SK-N-SH treated with all-trans-retinoic acid at 6 μM for 48 hours (cell line): ENCODE measurements around the gene CLTB.

Source experiments
- ATAC-seq: fragments of 200-7000 bp; cut with Tn5 transposase; 3 replicates; pipeline ENCODE4 v1.9.1; 2020; ENCODE audit warnings: mild to moderate bottlenecking, moderate library complexity
- ARNTL ChIP-seq: fragments of 450-650 bp; formaldehyde crosslinking; IDR thresholded peaks from 2 replicates; pipeline ENCODE4 v1.5.0; 2020; ENCODE audit warnings: low read depth, mild to moderate bottlenecking, moderate library complexity, borderline replicate concordance
- BACH2 ChIP-seq: fragments of 250-450 bp; sonication (Bioruptor Pico); IDR thresholded peaks from 2 replicates; pipeline ENCODE4 v1.9.0; 2021; ENCODE audit warnings: mild to moderate bottlenecking, borderline replicate concordance
- CREB5 ChIP-seq: fragments of 250-450 bp; sonication (Bioruptor Pico); IDR thresholded peaks from 2 replicates; pipeline ENCODE4 v1.5.1; 2020; ENCODE audit warnings: low read depth, mild to moderate bottlenecking, moderate library complexity
- CSDC2 ChIP-seq: fragments of 250-450 bp; sonication (Bioruptor Pico); IDR thresholded peaks from 2 replicates; pipeline ENCODE4 v1.5.0; 2020; ENCODE audit warnings: mild to moderate bottlenecking, moderate library complexity
- CSRNP3 ChIP-seq: fragments of 250-450 bp; sonication (Bioruptor Pico); IDR thresholded peaks from 2 replicates; pipeline ENCODE4 v1.5.1; 2021; ENCODE audit warnings: mild to moderate bottlenecking, moderate library complexity
- ESRRG ChIP-seq: fragments of 250-450 bp; sonication (Bioruptor Pico); IDR thresholded peaks from 2 replicates; pipeline ENCODE4 v1.6.1; 2021; ENCODE audit warnings: mild to moderate bottlenecking
- GLIS3 ChIP-seq: fragments of 250-450 bp; sonication (Bioruptor Pico); IDR thresholded peaks from 2 replicates; pipeline ENCODE4 v1.5.0; 2020; ENCODE audit warnings: mild to moderate bottlenecking, moderate library complexity
- ISL1 ChIP-seq: fragments of 250-450 bp; sonication (Bioruptor Pico); IDR thresholded peaks from 2 replicates; pipeline ENCODE4 v2.1.2; 2022; ENCODE audit warnings: mild to moderate bottlenecking, moderate library complexity
- OSR1 ChIP-seq: fragments of 250-450 bp; sonication (Bioruptor Pico); IDR thresholded peaks from 2 replicates; pipeline ENCODE4 v1.8.0; 2022; ENCODE audit warnings: moderate library complexity, mild to moderate bottlenecking, inconsistent platforms
- PATZ1 ChIP-seq: fragments of 250-450 bp; sonication (Bioruptor Pico); IDR thresholded peaks from 2 replicates; pipeline ENCODE4 v1.8.0; 2020; ENCODE audit warnings: mild to moderate bottlenecking, moderate library complexity, borderline replicate concordance
- POU6F1 ChIP-seq: fragments of 250-450 bp; sonication (Bioruptor Pico); IDR thresholded peaks from 2 replicates; pipeline ENCODE4 v1.8.0; 2021; ENCODE audit warnings: low read depth, mild to moderate bottlenecking, moderate library complexity, borderline replicate concordance
- PPARA ChIP-seq: fragments of 250-450 bp; sonication (Bioruptor Pico); IDR thresholded peaks from 2 replicates; pipeline ENCODE4 v1.5.0; 2020; ENCODE audit warnings: mild to moderate bottlenecking, borderline replicate concordance
- RARB ChIP-seq: fragments of 250-450 bp; sonication (Bioruptor Pico); IDR thresholded peaks from 2 replicates; pipeline ENCODE4 v1.8.0; 2021; ENCODE audit warnings: mild to moderate bottlenecking, moderate library complexity
- SNAI2 ChIP-seq: fragments of 250-450 bp; sonication (Bioruptor Pico); IDR thresholded peaks from 2 replicates; pipeline ENCODE4 v1.5.0; 2020; ENCODE audit warnings: mild to moderate bottlenecking, moderate library complexity
- TCF4 ChIP-seq: fragments of 250-450 bp; sonication (Bioruptor Pico); IDR thresholded peaks from 2 replicates; pipeline ENCODE4 v1.8.0; 2021; ENCODE audit warnings: mild to moderate bottlenecking, moderate library complexity, borderline replicate concordance
- TOX ChIP-seq: fragments of 250-450 bp; sonication (Bioruptor Pico); IDR thresholded peaks from 2 replicates; pipeline ENCODE4 v1.8.0; 2021; ENCODE audit warnings: mild to moderate bottlenecking, moderate library complexity, borderline replicate concordance
- TSHZ2 ChIP-seq: fragments of 250-450 bp; sonication (Bioruptor Pico); IDR thresholded peaks from 2 replicates; pipeline ENCODE4 v1.5.0; 2020; ENCODE audit warnings: mild to moderate bottlenecking, moderate library complexity
- ZC3H10 ChIP-seq: fragments of 250-450 bp; sonication (Bioruptor Pico); IDR thresholded peaks from 2 replicates; pipeline ENCODE4 v1.5.1; 2021; ENCODE audit warnings: mild to moderate bottlenecking, moderate library complexity
- ZFP3 ChIP-seq: fragments of 250-450 bp; sonication (Bioruptor Pico); IDR thresholded peaks from 2 replicates; pipeline ENCODE4 v1.5.0; 2020; ENCODE audit warnings: mild to moderate bottlenecking, moderate library complexity
- ZFP30 ChIP-seq: fragments of 450-650 bp; formaldehyde crosslinking; IDR thresholded peaks from 2 replicates; pipeline ENCODE4 v1.5.0; 2022; ENCODE audit warnings: mild to moderate bottlenecking, moderate library complexity
- ZNF565 ChIP-seq: fragments of 450-650 bp; formaldehyde crosslinking; conservative IDR thresholded peaks from 2 replicates; pipeline ENCODE4 v1.5.0; 2020; ENCODE audit warnings: low read depth, mild to moderate bottlenecking, moderate library complexity
- ZNF70 ChIP-seq: fragments of 450-650 bp; formaldehyde crosslinking; IDR thresholded peaks from 2 replicates; pipeline ENCODE4 v1.5.0; 2020; ENCODE audit warnings: mild to moderate bottlenecking, moderate library complexity
- ZNF8 ChIP-seq: fragments of 450-650 bp; formaldehyde crosslinking; IDR thresholded peaks from 2 replicates; pipeline ENCODE4 v1.5.0; 2020; ENCODE audit warnings: mild to moderate bottlenecking, moderate library complexity

CLTB gene

GRCh38 chr5:176425791-176426190 is 9.5 kb upstream of the CLTB start:
- TF ChIP-seq ZNF70 (CRISPR knock-in tag) (no peak), TOX (CRISPR knock-in tag) (no peak), ZNF565 (CRISPR knock-in tag) (no peak)
- no peak for ATAC-seq

- no peak for TF ChIP-seq ZFP30
- TF ChIP-seq TOX (CRISPR knock-in tag) = no peak
- no peak for TF ChIP-seq ZC3H10
- no peak for TF ChIP-seq RARB
- no peak for TF ChIP-seq ZNF70 (CRISPR knock-in tag)
- no peak for TF ChIP-seq BACH2
- TF ChIP-seq CREB5 = no peak
- no peak for TF ChIP-seq PATZ1 (CRISPR knock-in tag)
- ATAC-seq = no peak
Observed at GRCh38 chr5:176425138-176425537, 8.8 kb upstream of the CLTB start.

- no peak for ATAC-seq
- TF ChIP-seq POU6F1 = no peak
- no peak for TF ChIP-seq PATZ1 (CRISPR knock-in tag)
- no peak for TF ChIP-seq TOX (CRISPR knock-in tag)
- no peak for TF ChIP-seq TCF4 (CRISPR knock-in tag)
- TF ChIP-seq ZNF70 (CRISPR knock-in tag) = no peak
- TF ChIP-seq ZNF8 (CRISPR knock-in tag) = no peak
Observed at GRCh38 chr5:176424181-176424580, 7.8 kb upstream of the CLTB start.

GRCh38 chr5:176420972-176421544 is 4.7 kb upstream of the CLTB start:
- no peak for TF ChIP-seq CSRNP3 (CRISPR knock-in tag)
- no peak for TF ChIP-seq OSR1
- no peak for TF ChIP-seq ZFP3
- TF ChIP-seq CREB5 = no peak
- no peak for TF ChIP-seq ZC3H10
- no peak for TF ChIP-seq TOX (CRISPR knock-in tag)
- TF ChIP-seq ESRRG = no peak
- no peak for TF ChIP-seq RARB
- no peak for TF ChIP-seq TCF4 (CRISPR knock-in tag)
- TF ChIP-seq TSHZ2 (CRISPR knock-in tag) = no peak
- no peak for TF ChIP-seq SNAI2
- no peak for TF ChIP-seq ZNF565 (CRISPR knock-in tag)
- no peak for TF ChIP-seq GLIS3 (CRISPR knock-in tag)
- TF ChIP-seq ZNF70 (CRISPR knock-in tag) = no peak
- no peak for TF ChIP-seq ZNF8 (CRISPR knock-in tag)
- TF ChIP-seq ARNTL = no peak
- no peak for TF ChIP-seq PPARA
- TF ChIP-seq CSDC2 (CRISPR knock-in tag) = no peak
- no peak for TF ChIP-seq ZFP30
- TF ChIP-seq ISL1 (CRISPR knock-in tag) = no peak
- no peak for ATAC-seq
